NCI-H1436 (cell line): ENCODE results near the gene LRRC8E.
"Not testable (repeated sequence)": the region's sequence is repeated elsewhere in the genome, so short reads cannot be mapped to it uniquely, and the experiment has no call there.

Experiments
- DNase-seq: peaks from one replicate; lab custom pipeline; 2025; lab: John Stamatoyannopoulos, UW

The LRRC8E gene

DNA sequence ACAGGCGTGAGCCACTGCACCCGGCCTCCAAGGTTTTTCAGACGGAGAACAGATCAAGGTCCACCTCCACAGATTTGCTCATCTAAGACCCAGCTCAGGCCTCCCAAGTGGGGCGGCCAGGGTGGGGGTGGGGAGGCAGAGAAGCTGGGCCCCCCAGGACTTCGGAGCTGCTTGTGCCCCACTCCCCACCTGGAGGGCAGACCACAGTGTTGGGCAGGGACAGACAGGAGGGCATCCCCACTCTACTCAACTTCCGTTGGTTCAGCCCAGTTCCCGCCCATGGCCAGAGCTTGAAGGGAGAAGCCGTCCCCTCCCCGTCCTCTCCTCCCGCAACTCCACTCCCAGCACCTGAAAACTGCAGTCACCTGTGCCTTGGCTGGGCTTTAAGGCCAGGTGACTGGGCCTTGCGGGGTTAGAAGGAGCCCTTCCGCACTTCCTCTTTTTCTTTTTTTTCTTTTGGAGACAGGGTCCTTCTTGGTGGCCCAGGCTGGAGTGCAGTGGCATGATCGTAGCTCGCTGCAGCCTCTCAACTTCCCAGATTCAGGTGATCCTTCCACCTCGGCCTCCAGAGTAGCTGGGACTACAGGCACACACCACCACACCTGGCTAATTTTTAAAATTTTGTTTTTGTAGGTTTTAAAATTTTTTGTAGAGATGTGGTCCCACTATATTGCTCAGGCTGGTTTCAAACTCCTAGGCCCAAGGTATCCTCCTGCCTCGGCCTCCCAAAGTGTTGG, 734 bp upstream of the LRRC8E start:
- DNase-seq = no peak

DNA sequence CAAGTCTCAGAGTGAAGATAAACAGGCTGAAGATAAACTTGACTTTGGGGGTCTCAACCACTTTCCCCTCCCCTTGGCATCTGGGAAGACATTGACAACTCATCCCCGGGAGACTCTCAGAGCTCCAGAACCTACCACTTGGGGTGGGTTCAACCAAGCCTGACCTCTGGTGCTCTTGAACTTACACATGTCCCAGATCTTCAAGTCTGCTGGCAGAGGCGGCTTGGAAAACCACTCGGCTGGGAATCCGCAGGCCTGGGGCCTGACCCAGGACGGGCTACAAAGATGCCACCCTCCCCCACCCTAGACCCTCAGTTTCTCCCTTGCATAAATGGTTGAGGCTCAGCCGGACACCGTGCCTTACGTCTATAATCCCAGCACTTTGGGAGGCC, 512 bp downstream of the LRRC8E start:
- no peak for DNase-seq

DNA sequence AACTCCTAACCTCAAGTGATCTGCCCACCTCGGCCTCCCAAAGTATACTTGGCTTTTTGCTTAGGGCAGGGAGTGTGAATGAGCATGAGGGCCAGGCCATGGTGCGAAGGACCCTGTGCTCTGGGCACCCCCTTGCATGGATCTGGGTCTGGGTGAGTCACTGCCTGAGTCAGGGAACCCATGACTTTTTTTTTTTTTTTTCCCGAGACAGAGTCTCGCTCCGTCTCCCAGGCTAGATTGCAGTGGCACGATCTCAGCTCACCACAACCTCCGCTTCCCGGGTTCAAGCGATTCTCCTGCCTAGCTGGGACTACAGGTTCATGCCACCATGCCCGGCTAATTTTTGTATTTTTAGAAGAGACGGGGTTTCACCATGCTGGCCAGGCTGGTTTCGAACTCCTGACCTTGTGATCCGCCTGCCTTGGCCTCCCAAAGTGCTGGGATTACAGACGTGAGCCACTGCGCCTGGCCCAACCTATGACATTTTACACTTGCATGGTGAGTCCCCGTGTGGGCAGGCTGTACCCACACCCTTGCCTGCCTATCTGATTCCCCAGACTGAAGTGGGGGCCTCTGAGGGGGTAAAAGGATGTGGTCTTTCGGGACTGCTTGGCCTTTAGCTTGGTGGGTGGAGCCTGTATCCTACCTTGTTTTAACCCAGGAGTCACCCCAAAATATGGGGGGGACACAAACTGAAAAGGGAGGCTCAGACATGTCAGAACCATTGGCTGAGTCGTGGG, 5.2 kb downstream of the LRRC8E start:
- not testable (repeated sequence) for DNase-seq

DNA sequence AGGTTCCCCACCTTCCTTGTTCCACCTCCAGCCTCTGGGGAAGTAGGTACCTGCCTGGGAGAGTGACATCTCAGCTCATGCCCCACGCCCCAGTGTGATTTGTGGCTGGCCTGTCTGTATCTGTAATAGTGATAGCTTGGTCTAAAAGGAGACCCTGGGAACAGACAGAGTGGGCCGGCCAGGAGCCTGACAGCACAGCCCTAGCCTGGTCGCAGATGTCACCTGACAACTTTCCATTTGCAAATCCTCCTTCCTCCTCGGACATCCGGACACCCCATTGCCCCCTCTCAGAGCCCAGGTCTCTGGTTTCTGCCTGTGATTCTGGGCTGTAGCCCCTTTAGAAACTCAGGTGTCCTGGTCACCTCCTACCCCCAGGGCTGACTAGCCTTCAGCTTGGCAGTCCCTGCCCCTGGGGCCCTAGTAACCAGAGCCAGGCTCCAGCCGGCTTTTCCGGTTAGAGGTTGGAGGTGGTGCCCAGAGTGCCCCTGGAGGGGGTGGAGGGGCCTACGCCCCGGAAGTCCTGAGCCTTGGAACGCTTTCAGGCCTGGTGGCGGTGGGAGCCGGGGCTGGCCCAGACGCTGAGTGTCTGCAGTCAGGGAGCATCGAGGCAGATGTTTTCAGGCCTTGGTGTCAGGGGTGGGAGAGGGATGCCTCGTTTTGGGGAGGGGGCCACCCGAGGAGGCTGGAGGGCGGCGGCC, 6.5 kb downstream of the LRRC8E start:
- no peak for DNase-seq

DNA sequence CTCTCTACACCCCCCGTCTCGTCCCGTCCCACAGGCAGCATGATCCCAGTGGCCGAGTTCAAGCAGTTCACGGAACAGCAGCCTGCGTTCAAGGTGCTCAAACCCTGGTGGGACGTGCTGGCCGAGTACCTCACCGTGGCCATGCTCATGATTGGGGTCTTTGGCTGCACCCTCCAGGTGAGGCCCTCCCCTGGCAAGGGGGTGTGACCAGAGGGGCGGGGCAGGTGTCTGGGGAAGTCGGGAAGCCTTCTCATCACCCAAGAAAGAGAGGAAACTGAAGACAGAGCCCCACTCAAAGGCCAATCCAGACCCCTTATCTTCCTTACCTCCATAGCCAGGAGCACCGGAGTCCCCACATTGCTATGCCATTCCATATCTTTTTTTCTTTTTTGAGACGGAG, 7.3 kb downstream of the LRRC8E start:
- DNase-seq = no peak

DNA sequence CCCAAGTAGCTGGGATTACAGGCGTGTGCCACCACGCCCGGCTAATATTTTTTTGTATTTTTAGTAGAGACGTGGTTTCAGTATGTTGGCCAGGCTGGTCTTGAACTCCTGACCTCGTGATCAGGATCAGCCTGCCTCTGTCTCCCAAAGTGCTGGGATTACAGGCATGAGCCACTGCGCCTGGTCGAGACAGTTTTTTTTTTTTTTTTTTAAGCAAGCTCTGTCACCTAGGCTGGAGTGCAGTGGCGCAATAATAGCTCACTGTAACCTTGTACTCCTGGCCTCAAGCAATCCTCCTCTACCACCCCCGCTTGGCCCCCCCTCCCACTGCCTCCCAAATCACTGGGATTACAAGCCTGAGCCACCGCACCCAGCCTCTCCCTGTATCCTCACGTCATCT, 9.0 kb downstream of the LRRC8E start:
- no peak for DNase-seq

DNA sequence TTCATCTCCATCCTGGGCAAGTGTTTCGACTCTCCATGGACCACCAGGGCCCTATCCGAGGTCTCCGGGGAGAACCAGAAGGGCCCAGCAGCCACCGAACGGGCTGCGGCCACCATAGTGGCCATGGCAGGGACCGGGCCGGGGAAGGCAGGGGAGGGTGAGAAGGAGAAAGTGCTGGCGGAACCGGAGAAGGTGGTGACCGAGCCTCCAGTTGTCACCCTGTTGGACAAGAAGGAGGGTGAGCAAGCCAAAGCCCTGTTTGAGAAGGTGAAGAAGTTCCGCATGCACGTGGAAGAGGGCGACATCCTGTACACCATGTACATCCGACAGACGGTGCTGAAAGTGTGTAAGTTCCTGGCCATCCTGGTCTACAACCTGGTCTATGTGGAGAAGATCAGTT, 10.7 kb downstream of the LRRC8E start:
- DNase-seq = no peak

DNA sequence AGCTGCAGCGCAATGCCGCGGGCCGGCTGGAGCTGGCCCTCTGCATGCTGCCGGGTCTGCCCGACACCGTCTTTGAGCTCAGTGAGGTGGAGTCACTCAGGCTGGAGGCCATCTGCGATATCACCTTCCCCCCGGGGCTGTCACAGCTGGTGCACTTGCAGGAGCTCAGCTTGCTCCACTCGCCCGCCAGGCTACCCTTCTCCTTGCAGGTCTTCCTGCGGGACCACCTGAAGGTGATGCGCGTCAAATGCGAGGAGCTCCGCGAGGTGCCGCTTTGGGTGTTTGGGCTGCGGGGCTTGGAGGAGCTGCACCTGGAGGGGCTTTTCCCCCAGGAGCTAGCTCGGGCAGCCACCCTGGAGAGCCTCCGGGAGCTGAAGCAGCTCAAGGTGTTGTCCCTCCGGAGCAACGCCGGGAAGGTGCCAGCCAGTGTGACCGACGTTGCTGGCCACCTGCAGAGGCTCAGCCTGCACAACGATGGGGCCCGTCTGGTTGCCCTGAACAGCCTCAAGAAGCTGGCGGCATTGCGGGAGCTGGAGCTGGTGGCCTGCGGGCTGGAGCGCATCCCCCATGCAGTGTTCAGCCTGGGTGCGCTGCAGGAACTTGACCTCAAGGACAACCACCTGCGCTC, 11.6 kb downstream of the LRRC8E start:
- DNase-seq = no peak

DNA sequence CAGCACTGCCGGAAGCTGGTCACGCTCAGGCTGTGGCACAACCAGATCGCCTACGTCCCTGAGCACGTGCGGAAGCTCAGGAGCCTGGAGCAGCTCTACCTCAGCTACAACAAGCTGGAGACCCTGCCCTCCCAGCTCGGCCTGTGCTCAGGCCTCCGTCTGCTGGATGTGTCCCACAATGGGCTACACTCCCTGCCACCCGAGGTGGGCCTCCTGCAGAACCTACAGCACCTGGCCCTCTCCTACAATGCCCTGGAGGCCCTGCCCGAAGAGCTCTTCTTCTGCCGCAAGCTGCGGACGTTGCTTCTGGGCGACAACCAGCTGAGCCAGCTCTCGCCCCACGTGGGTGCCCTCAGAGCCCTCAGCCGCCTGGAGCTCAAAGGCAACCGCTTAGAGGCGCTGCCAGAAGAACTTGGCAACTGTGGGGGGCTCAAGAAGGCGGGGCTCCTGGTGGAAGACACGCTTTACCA, 12.1 kb downstream of the LRRC8E start:
- DNase-seq = no peak

DNA sequence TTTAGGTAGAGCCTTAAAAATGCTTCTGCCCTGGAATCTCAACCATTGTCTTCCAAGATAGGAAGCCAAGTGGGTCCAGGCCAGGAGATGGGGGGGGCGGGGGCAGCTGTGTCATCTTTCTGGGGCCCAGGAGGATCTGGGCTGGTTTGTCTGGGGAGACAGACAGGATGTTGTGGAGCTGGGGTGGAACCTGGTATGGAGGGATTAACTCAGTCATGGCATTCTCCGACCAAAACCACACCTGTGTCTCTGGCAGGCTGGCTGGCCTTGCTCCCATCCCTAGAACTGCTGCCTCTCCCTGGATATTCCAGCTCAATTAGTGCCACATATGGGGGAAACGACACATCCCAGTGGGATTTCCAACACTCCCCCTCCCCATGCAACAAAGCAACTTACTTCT, 12.6 kb downstream of the LRRC8E start:
- no peak for DNase-seq

DNA sequence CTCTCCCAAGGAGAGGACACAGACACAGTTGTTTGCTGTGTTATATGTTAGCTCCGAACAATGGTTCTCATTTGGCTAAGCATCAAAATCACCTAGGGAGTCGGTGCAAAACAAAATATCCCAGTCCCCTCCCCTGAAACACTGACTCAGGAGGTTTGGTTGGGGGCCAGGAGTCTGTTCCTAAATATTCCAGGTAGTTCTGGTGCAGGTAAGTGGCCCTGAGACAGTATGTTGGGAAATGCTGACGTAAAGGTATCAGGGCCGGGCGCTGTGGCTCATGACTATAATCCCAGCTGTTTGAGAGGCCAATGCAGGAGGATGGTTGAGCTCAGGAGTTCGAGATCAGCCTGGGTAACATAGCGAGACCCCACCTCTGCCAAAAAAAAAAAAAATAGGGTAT, 13.0 kb downstream of the LRRC8E start:
- no peak for DNase-seq

DNA sequence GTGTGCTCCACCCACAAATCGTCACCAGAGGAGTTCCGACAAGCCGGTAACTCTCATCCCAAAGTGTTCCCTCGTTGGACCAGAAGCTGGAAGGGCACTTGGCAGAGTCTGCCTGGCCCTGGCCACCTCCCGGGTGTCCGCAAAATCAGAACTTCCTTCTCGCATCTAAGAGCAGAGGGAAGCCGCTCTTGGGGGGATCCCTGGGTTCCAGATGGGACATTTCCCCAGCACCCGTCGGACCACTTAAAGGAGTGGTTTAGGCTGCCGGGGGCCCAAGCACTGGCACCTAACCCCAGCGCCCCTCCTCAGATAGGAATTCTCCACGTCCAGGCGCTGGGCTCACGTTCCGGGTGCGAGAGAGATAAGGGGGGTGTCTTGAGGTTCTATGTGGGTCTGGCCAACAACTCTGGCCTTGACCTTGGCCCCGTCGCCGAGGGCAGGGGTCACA, 14.5 kb downstream of the LRRC8E start:
- no peak for DNase-seq

DNA sequence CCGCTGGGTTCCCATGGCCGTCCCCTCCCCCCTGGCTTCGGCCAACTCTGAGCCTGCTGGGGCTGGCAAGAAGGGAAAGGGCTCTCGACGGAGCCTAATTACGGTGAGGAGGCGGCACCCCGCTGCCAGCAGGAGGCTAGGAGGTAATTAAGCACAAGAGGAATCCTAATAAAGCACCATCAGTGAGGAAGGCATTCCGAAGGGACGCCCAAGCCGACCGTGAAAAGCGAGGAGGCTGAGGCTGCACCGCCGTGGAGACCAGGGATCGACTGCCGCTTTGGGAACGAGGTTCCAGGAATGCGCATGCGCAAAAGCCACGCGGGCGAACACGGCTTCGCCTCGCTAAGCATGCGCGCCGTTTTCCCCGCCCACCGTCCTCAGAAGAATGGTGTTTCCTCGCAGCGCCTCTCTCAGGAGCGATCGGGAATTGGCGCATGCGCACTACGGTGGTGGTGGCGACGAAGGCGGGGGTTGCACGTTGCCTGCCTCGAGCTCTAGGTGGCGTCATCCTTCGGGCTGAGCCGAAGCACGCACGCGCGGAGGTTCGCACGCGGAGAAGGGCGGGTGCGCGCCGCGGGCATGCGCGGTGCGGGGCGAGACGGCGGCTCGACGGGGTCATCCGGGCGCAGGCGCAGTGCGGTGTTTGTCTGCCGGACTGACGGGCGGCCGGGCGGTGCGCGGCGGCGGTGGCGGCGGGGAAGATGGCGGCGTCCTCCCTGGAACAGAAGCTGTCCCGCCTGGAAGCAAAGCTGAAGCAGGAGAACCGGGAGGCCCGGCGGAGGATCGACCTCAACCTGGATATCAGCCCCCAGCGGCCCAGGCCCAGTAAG, 15.1 kb downstream of the LRRC8E start, which contains the start of gene MAP2K7:
Gene MAP2K7, plus strand, starts transcription at position 634 of the 830 bp plus-strand sequence. Its CDS starts 68 bp downstream, at position 702.
- DNase-seq = peak; percentile 99

DNA sequence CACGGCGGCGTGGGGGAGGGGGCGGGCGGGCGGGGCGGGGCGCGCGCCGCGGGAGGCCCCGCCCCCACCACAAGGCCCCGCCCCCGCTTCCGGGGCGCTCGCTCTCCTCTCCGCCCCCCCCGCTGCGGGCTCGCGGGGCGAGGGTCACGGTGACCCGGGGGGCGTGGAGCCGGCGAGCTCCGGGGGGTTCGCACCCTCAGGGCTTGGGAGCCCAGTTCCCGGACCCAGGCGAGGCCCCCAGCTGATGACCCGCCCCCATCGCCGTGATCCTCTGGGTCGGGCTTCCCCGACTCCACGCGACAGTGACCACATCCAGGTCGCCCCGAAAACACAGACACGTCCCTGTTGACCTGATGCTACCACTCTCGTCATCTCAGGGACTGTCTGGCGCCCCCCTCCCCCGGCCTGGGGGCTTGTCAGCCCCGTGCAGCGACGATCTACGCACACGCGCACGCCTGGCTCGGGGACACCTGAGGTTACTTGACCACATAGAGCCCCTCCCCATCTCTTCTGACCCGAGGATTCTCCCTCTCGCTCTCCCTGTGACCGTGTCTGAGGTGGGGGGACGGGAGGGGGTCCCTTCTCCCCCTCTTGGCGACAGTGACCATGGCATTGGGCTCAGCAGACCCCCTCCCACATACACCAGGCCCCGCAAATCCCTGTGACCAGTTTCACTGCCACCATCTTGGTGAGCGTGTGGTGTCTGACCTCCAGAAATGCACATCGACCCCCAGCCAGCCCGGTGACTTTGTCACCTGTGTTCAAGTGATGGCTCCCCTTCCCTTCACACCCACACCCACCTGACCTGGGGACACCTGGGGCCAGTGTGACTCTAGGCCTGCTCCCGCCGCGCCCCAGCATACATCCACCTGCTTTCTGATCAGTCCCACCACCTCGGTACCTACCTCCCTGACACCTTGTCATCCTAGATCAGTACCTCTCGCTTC, 16.0 kb downstream of the LRRC8E start:
- DNase-seq = no peak

DNA sequence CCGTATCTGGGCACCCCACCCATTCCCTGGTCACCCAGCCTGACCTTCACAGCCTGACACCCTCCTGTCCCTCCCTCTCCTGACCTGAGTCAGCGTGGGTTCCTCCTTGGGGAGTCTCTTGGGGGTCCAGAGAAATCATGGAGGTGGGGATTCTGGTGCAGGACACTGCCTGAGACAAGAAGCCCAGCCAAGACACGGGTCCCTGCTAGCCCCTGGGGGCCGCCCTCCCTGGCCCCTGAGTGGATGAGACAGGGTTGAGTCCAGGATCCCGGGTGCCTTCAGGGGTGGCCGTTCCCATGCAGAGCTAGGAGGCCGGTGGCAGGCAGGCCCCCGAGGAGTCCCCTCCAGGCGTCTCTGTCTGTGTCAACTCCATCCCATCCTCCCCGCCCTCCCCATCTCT, 17.0 kb downstream of the LRRC8E start:
- no peak for DNase-seq

DNA sequence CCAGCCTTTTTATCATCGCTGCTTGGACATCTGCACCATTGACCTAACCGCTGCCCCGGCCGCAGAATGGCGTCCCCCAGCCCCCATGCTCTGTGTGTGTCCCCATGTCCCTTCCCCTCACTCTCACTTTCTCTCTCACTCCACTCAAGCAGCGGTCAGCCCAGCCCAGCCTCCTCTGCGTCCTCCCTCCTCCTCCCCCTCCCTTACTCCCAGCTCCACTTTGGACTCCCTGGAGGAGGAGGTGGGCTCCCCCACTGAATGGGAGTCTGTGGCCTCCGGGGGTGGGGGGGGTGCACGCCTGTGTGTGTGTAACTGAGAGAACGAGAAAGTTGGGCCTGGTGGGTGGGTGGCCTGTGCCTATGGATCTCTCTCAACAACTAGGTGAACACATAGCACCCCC, 17.5 kb downstream of the LRRC8E start:
- DNase-seq = no peak

DNA sequence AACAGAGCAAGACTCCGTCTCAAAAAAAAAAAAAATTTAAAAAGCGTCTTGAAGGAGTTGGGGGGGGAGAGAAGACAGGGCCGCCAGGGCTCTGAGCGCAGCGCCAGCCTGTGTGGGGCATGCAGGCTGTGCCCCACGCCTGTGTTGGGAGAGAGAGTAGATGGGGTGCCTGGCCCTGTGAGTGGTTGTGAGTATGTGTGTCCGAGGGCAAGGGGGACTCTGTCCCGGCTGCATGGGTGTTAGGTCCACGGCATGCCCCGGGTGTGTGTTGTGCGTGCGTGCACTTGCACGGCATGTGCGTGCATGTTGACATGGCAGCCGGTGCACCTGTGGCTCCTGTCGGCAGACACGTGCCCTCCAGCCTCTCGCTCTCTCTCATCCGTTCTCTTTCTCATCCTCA, 18.8 kb downstream of the LRRC8E start:
- DNase-seq = no peak

DNA sequence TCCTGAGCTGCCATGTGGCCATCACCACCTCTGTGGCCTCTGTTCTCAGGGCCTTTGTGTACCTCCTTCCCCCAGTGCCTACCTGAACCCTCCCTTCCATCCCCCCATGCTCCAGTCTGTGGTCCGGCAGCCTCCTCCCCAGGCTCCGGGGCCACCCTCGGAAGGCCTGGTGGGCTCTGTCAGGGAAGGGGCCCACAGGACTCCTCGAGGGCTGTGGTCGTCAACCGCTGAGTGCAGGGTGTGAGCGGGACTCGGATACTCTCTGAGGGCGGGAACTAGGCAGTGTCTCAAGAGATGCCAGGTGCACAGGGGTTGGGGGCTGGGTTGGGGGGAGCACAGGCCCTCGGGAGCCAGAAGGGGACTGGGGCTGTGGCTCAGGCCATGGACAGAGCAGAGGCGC, 19.2 kb downstream of the LRRC8E start:
- DNase-seq = no peak

DNA sequence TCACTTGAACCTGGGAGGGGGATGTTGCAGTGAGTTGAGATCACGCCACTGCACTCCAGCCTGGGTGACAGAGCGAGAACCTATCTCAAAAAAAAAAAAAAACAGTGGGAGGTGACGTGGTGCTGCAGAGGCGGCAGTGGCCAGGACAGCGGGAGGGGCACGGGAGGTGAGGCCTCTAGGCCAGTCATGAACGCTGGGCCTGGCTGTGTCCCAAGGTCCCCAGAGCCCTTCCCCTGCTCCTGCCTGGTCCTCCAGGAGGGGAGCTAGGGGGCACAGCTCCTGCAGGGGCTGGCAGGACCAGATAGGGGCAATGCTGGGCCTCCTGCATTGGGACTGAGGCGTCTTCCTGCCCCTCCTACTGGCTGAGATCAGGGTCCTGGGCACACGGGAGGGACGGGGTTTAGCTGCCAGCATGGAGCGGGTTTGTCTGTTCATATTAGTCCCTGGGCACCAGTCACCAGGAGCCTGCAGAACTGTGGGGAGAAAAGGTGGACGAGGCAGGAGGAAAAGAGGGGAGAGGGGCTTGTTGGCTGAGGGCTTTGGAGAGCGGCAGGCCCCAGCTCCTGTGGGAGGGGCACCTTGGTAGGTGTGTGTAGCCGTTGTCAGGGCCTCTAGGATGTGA, 19.9 kb downstream of the LRRC8E start:
- DNase-seq = no peak
